Esophagus squamous epithelium (tissue), 4 donors: ENCODE measurements around the gene ETV7.

ENCODE experiments used
- CTCF ChIP-seq, 6 experiments: fragments of 450-650 bp in 4 of 6; fragments of 200-600 bp in 2 of 6; sonication (generic) in 2 of 6; IDR thresholded peaks; one replicate each; pipeline ENCODE4 v1.5.1; 2016 to 2019; ENCODE audit warnings: antibody characterized with exemption in 6 of 6, mild to moderate bottlenecking in 4 of 6, moderate library complexity in 4 of 6
- POLR2A ChIP-seq, 4 donors: fragments of 450-650 bp; IDR thresholded peaks; one replicate each; pipeline ENCODE4 v1.6.1; 2017; ENCODE audit warnings: antibody characterized with exemption in 4 of 4, mild to moderate bottlenecking in 4 of 4, moderate library complexity in 3 of 4

GRCh38 chr6:36382976-36383375 lies 4.5 kb downstream of the ETV7 start:
- TF ChIP-seq CTCF (IDR thresholded peaks at IDR 0.05) = no peak
- TF ChIP-seq POLR2A (IDR thresholded peaks at IDR 0.05) = no peak
